Measurements from ENCODE around the gene FAM241B.

The FAM241B gene

GRCh38 chr10:69633673-69634635 lies 3.9 kb downstream of the FAM241B start:
- no peak overlapping the region for H3K27ac ChIP-seq
- no peak for TF ChIP-seq CTCF (conservative IDR thresholded peaks at IDR 0.05)

GRCh38 chr10:69634759-69635425 lies 4.8 kb downstream of the FAM241B start:
- no peak for TF ChIP-seq CTCF (conservative IDR thresholded peaks at IDR 0.05)
- H3K27ac ChIP-seq: no peak overlapping the region

- peak overlapping the region; percentile 45 for H3K27ac ChIP-seq
- no peak for TF ChIP-seq CTCF (conservative IDR thresholded peaks at IDR 0.05)
Measured at GRCh38 chr10:69635428-69636272, 5.6 kb downstream of the FAM241B start.

GRCh38 chr10:69636273-69636575 lies 6.2 kb downstream of the FAM241B start:
- TF ChIP-seq CTCF (conservative IDR thresholded peaks at IDR 0.05): no peak

GRCh38 chr10:69636626-69637605 lies 6.9 kb downstream of the FAM241B start:
- TF ChIP-seq CTCF (conservative IDR thresholded peaks at IDR 0.05): peak; percentile 86
- peak overlapping the region; percentile 45 for H3K27ac ChIP-seq

More at GRCh38 chr10:69636273-69636575, 6.2 kb downstream of the FAM241B start:
- peak overlapping the region; percentile 45 for H3K27ac ChIP-seq

GRCh38 chr10:69638642-69639041 lies 8.6 kb downstream of the FAM241B start:
- no peak overlapping the region for H3K27ac ChIP-seq
- TF ChIP-seq CTCF (conservative IDR thresholded peaks at IDR 0.05): no peak
